ENCODE data around the gene CDR2. TPM values are rescaled to one million over a fixed set of nuclear protein-coding genes. Genes with fewer than 3 reads are reported as not detected.
"Not testable (repeated sequence)": the region's sequence is repeated elsewhere in the genome, so short reads cannot be mapped to it uniquely, and the experiment has no call there.

CDR2 gene
- polyA plus RNA-seq, 3 donors = 33.3 to 35.0 (median 34.3) TPM

DNA sequence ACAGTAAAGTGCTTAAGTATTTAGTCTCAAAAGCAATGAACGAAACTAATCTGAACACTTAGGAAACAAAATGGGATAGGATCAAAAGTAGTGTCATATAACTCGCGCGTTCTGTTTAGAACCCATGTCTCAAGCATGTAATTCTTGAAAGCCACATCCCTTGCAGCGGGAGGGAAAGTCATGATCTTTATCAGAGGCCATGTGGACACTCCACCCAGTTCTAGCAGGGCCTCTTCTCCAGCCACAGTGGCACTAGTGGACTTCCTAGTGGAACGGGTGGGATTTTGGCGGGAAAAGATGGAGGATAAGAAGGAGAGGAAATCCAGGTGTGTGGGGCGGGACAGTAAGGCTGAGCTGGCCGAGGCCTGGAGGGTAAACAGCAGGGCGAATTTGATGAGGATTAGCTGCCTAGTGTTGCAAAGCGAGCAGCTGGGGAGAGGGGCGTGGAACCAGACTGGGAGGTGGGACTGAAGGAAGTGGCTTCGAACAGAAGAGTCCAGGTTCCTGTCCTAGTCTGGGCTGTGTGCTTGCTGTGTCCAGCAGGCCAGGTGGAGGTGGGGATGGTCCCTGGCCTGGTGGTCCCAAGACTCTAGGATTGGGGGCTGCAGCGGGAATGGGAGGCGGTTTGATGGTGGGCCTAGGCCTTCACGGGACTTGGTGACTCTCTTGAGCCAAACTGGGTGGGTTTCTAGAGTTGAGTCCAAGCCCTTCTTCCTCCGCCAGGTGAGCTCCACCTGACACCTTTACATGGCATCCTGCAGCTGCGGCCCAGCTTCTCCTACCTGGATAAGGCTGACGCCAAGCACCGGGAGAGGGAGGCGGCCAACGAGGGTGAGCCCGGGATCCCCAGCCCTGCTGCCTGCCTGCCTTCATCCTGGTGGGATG, 61.3 kb downstream of the CDR2 start:
- no peak for DNase-seq (ENCODE audit: low read depth in 3 of 3, low spot score in 2 of 3)

GRCh38 chr16:22311520-22311919, 62.9 kb downstream of the CDR2 start:
- DNase-seq (ENCODE audit: low read depth in 3 of 3, low spot score in 2 of 3) = no peak

DNA sequence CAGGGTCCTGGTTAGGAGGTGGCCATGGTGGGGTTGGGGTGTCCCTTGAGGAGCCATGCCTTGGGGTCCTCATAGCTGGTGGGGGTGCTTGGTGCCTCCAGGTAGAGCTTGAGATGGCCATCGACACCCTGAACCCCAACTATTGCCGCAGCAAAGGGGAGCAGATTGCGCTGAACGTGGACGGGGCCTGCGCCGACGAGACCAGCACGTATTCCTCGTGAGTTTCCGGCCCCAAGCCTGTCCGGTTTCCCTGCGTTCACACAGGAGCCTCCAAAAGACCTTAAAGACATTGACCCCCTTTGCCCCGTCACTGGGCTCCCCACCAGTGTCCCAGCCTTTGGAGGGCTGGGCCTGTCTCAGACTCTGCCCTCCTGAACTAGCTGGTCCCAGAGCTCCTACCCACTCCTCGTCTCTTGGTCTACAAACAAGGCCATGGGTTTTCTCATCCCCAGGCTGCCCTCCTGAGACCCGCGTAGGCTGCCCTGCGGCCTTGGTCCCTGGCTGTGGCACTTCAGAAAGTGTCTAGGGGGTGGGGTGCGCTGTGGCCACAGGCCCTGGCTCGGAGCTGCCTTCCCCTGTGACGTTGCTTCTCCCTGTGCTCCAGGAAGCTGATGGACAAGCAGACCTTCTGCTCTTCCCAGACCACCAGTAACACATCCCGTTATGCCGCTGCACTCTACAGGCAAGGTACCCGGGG, 65.4 kb downstream of the CDR2 start:
- no peak for DNase-seq (ENCODE audit: low read depth in 3 of 3, low spot score in 2 of 3)

GRCh38 chr16:22307838-22308237, 66.6 kb downstream of the CDR2 start:
- no peak for DNase-seq (ENCODE audit: low read depth in 3 of 3, low spot score in 2 of 3)

DNA sequence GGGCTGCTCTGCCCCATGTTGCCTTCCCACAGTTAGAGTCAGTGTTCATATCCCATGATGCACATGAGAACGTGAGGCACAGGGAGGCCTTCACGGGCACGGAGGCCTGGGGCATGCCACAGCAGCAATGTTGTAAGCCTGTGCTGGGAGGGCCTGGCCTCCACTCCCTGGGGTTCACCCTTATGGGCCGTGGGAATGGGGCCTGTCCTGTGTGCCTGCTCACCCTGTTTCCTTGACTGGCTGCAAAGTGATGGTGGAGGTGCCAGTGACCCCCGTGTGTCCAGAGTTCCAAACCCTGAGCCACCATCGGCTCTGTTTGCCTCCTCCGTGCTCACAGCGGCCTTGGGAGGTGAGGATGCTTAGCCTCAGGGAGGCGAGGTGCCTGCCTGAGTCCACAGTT, 67.6 kb downstream of the CDR2 start:
- DNase-seq (ENCODE audit: low read depth in 3 of 3, low spot score in 2 of 3) = no peak

- DNase-seq (ENCODE audit: low read depth in 3 of 3, low spot score in 2 of 3) = no peak
Measured at GRCh38 chr16:22304411-22304810, 70.0 kb downstream of the CDR2 start.

DNA sequence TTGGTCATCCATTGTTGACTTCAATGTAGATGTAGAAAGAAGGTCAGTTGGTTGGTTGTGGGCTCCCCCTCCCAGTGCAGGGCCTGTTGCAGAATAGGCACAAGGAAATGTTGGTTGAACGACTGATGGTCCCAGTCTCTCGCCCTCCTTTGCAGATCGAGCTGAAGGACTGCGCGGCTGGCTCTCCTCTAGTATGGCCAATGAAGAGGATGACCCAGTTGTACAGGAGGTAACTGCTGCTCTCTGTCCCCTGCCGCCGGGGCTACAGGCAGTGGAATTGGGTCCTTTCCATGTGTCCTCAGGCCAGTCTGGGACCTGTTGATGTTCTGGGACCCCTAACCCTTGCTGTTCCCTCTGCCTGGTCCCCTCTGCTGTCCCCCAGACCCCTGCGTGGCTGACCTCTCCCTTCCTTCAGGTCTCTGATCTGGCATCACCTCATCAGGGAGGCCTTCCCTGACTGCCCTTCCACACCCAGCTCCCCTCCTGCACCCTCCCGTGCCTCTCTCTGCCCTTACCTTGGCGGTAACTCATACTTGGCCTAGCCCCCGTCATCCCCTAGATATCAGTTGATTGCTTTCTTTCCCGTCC, 71.5 kb downstream of the CDR2 start:
- no peak for DNase-seq (ENCODE audit: low read depth in 3 of 3, low spot score in 2 of 3)

GRCh38 chr16:22301423-22301822, 73.0 kb downstream of the CDR2 start:
- DNase-seq (ENCODE audit: low read depth in 3 of 3, low spot score in 2 of 3) = not testable (repeated sequence)

DNA sequence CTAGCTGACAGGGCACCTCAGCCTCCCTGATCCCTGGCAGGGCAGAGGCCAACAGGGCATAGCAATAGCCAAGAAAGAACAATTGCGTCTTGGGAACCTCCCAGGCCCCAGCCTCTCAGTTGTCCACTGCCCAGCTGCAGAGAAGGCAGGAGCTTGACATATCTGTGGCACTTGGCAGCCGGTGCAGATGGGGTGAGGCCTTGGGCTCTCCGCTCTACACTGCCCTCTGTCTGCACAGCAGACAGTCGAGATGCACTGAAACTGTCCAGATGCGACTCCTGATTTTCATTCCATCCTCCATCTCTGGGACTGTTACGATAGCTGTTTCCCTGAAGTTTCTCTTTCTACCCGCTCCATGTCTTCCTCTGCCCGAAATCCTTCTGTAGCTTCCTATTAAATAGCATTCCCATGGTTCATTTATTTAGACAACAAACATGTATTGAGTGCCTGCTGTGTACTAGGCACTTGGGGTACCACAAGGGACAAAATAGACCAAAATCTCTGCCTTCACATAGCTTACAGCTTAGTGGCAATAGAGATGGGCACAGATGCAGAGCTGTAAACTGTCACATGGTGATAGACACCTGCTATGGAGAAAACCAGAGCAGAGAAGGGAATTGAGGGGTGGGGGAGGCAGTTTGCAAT, 73.9 kb downstream of the CDR2 start:
- DNase-seq (ENCODE audit: low read depth in 3 of 3, low spot score in 2 of 3) = no peak

DNA sequence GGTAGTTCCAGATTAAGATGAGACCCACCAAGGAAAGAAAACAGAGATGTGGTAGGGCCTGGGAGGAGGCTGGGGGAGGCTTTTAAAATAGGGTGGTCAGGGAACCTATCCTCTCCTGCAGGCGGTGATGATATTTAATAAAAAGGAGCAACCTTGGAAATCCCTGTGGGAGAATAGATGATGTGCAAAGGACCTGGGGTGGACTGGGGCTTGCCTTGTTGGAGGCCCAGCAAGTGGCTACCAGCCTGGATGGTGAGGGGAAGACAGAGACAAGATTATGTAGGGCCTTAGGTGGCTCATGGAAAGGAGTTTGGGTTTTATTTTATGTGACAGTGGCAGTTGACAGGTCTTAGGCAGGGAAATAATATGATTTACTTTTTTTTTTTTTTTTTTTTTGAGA, 75.4 kb downstream of the CDR2 start:
- DNase-seq (ENCODE audit: low read depth in 3 of 3, low spot score in 2 of 3) = no peak

DNA sequence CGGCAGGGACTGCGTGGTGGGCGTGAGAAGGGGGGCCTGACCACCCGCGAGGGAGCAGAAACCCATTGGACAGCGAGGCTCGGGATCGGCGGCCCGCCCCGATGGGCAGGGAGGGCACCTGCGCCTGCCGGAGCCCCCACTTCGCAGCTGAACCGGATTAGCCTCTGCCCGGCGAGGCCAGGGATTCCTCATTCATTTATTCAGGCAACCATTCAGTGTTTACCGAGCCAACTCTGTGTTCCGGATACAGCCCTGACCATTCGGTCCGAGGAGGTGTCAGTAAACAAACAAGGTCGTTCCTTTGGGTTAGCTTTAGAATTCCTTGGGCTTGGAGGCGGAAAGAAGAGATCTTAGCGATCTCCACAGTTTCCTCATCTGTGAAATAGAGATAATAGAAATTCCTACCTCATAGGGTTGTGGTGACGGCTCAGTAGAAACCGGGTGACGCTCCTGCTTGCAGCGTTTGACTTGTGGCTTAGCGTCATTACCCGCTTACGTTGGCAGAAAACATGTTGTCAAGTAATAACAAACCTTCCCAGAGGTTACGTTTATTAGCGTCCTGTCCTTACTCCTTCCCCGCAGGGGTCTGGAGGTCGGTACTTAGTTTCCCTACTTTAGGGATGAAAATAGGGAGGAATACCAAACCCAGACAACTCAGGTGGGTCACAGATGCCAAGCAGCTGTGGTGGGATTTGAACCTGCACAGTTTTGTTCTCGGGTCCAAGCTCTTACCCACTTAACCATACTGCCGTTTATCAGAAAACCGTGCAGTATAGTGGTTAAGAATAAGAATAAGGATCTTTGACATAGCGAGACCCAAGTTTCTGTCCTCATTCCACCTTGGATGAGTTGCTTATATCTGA, 76.3 kb downstream of the CDR2 start:
- DNase-seq (ENCODE audit: low read depth in 3 of 3, low spot score in 2 of 3) = peak; percentile 76 to 88 (median 84)

GRCh38 chr16:22297114-22297870, 77.1 kb downstream of the CDR2 start, which contains the start of gene POLR3E:
TSS of gene POLR3E (plus strand) at chr16:22297409. CDS start at chr16:22302969, 5,560 bp downstream.
- DNase-seq (ENCODE audit: low read depth in 3 of 3, low spot score in 2 of 3) = peak; percentile 96 to 99 (median 97)

- DNase-seq (ENCODE audit: low read depth in 3 of 3, low spot score in 2 of 3) = no peak
Measured at GRCh38 chr16:22296225-22297113, 78.0 kb downstream of the CDR2 start.

Other genes with a start within 250 kb of the CDR2 start
- under 1 TPM; 0.11 to 0.16 (median 0.15) TPM for gene SDR42E2, start 212.1 kb downstream of the CDR2 start, polyA plus RNA-seq (ENCODE audit: insufficient read length in 3 of 3)
- gene EEF2K, start 168.3 kb downstream of the CDR2 start, polyA plus RNA-seq (ENCODE audit: insufficient read length in 3 of 3) = 10 to 100 TPM; 10.0 to 12.0 (median 10.5) TPM
- gene POLR3E, start 77.2 kb downstream of the CDR2 start, polyA plus RNA-seq (ENCODE audit: insufficient read length in 3 of 3) = 10 to 100 TPM; 46.0 to 50.5 (median 49.9) TPM
- gene NPIPB5, start 136.3 kb upstream of the CDR2 start, polyA plus RNA-seq (ENCODE audit: insufficient read length in 3 of 3) = 10 to 100 TPM; 50.2 to 71.4 (median 50.6) TPM